Measurements from ENCODE around the gene C2CD2.

- TF ChIP-seq, protein P1, sequence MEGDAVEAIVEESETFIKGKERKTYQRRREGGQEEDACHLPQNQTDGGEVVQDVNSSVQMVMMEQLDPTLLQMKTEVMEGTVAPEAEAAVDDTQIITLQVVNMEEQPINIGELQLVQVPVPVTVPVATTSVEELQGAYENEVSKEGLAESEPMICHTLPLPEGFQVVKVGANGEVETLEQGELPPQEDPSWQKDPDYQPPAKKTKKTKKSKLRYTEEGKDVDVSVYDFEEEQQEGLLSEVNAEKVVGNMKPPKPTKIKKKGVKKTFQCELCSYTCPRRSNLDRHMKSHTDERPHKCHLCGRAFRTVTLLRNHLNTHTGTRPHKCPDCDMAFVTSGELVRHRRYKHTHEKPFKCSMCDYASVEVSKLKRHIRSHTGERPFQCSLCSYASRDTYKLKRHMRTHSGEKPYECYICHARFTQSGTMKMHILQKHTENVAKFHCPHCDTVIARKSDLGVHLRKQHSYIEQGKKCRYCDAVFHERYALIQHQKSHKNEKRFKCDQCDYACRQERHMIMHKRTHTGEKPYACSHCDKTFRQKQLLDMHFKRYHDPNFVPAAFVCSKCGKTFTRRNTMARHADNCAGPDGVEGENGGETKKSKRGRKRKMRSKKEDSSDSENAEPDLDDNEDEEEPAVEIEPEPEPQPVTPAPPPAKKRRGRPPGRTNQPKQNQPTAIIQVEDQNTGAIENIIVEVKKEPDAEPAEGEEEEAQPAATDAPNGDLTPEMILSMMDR (IDR thresholded peaks at IDR 0.05) = no peak
- TF ChIP-seq EP300 (IDR thresholded peaks at IDR 0.05) = no peak
These were observed 18.1 kb upstream of the C2CD2 start for GRCh38 chr21:41971891-41972290.

All from tibial nerve (tissue), 4 donors.